ENCODE results near the gene TGFB1. TPM values are rescaled to one million over a fixed set of nuclear protein-coding genes. Genes with fewer than 3 reads are reported as not detected.

TGFB1 gene
- polyA plus RNA-seq, 1 donor from 2014 or later = not detected

GRCh38 chr19:41320185-41320518 lies 33.6 kb downstream of the TGFB1 start:
- no peak overlapping the region for H3K4me3 ChIP-seq (ENCODE audit: low read length)
- no peaks in the 10 kb centered on the region for H3K27me3 ChIP-seq (ENCODE audit: insufficient read depth, low read depth, low read length)
- no peaks in the 10 kb centered on the region for H4K20me1 ChIP-seq (ENCODE audit: insufficient read depth)
- H3K9ac ChIP-seq (ENCODE audit: low read length) = no peak overlapping the region
- H3F3A ChIP-seq (ENCODE audit: insufficient read depth, low read length, poor library complexity, severe bottlenecking) = no peaks in the 10 kb centered on the region
- no peak overlapping the region for H3K4me2 ChIP-seq (ENCODE audit: low read length)
- no peak overlapping the region for H3K27ac ChIP-seq (ENCODE audit: low read length)
- H3K36me3 ChIP-seq (ENCODE audit: insufficient read depth, low read length) = peaks cover 6% of the 10 kb centered on the region
- no peaks in the 10 kb centered on the region for H3K9me2 ChIP-seq (ENCODE audit: insufficient read depth, low read length)
- H3K79me2 ChIP-seq (replicated peaks; ENCODE audit: insufficient read depth, low read length) = no peaks in the 10 kb centered on the region
- H2AFZ ChIP-seq (ENCODE audit: low read depth, low read length) = no peak overlapping the region
- no peaks in the 10 kb centered on the region for H3K9me3 ChIP-seq (ENCODE audit: low read length)
- TF ChIP-seq EZH2 (IDR thresholded peaks at IDR 0.05; ENCODE audit: borderline replicate concordance, insufficient read depth, low read length, poor library complexity, severe bottlenecking) (no peak), EP300 (conservative IDR thresholded peaks at IDR 0.05; ENCODE audit: poor library complexity, severe bottlenecking) (no peak), RAD21 (conservative IDR thresholded peaks at IDR 0.05) (no peak), SMC3 (conservative IDR thresholded peaks at IDR 0.05; ENCODE audit: poor library complexity) (no peak), TAF1 (IDR thresholded peaks at IDR 0.05; ENCODE audit: low read depth) (no peak), MXI1 (conservative IDR thresholded peaks at IDR 0.05; ENCODE audit: poor library complexity, severe bottlenecking) (no peak), POLR2AphosphoS5 (IDR thresholded peaks at IDR 0.05) (no peak)
- TF ChIP-seq, protein P1, sequence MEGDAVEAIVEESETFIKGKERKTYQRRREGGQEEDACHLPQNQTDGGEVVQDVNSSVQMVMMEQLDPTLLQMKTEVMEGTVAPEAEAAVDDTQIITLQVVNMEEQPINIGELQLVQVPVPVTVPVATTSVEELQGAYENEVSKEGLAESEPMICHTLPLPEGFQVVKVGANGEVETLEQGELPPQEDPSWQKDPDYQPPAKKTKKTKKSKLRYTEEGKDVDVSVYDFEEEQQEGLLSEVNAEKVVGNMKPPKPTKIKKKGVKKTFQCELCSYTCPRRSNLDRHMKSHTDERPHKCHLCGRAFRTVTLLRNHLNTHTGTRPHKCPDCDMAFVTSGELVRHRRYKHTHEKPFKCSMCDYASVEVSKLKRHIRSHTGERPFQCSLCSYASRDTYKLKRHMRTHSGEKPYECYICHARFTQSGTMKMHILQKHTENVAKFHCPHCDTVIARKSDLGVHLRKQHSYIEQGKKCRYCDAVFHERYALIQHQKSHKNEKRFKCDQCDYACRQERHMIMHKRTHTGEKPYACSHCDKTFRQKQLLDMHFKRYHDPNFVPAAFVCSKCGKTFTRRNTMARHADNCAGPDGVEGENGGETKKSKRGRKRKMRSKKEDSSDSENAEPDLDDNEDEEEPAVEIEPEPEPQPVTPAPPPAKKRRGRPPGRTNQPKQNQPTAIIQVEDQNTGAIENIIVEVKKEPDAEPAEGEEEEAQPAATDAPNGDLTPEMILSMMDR (IDR thresholded peaks at IDR 0.05; ENCODE audit: poor library complexity, severe bottlenecking) = no peak
- TF ChIP-seq, protein P2, sequence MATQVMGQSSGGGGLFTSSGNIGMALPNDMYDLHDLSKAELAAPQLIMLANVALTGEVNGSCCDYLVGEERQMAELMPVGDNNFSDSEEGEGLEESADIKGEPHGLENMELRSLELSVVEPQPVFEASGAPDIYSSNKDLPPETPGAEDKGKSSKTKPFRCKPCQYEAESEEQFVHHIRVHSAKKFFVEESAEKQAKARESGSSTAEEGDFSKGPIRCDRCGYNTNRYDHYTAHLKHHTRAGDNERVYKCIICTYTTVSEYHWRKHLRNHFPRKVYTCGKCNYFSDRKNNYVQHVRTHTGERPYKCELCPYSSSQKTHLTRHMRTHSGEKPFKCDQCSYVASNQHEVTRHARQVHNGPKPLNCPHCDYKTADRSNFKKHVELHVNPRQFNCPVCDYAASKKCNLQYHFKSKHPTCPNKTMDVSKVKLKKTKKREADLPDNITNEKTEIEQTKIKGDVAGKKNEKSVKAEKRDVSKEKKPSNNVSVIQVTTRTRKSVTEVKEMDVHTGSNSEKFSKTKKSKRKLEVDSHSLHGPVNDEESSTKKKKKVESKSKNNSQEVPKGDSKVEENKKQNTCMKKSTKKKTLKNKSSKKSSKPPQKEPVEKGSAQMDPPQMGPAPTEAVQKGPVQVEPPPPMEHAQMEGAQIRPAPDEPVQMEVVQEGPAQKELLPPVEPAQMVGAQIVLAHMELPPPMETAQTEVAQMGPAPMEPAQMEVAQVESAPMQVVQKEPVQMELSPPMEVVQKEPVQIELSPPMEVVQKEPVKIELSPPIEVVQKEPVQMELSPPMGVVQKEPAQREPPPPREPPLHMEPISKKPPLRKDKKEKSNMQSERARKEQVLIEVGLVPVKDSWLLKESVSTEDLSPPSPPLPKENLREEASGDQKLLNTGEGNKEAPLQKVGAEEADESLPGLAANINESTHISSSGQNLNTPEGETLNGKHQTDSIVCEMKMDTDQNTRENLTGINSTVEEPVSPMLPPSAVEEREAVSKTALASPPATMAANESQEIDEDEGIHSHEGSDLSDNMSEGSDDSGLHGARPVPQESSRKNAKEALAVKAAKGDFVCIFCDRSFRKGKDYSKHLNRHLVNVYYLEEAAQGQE (IDR thresholded peaks at IDR 0.05; ENCODE audit: borderline replicate concordance) = no peak

- no peak overlapping the region for H3K4me3 ChIP-seq (ENCODE audit: low read length)
- TF ChIP-seq POLR2AphosphoS5 (IDR thresholded peaks at IDR 0.05) (no peak), EZH2 (IDR thresholded peaks at IDR 0.05; ENCODE audit: borderline replicate concordance, insufficient read depth, low read length, poor library complexity, severe bottlenecking) (no peak), RAD21 (conservative IDR thresholded peaks at IDR 0.05) (no peak), SMC3 (conservative IDR thresholded peaks at IDR 0.05; ENCODE audit: poor library complexity) (no peak), EP300 (conservative IDR thresholded peaks at IDR 0.05; ENCODE audit: poor library complexity, severe bottlenecking) (no peak), TAF1 (IDR thresholded peaks at IDR 0.05; ENCODE audit: low read depth) (no peak), MXI1 (conservative IDR thresholded peaks at IDR 0.05; ENCODE audit: poor library complexity, severe bottlenecking) (no peak)
- TF ChIP-seq, protein P2 (IDR thresholded peaks at IDR 0.05; ENCODE audit: borderline replicate concordance) = no peak
- TF ChIP-seq, protein P1 (IDR thresholded peaks at IDR 0.05; ENCODE audit: poor library complexity, severe bottlenecking) = no peak
- no peak overlapping the region for H3K9ac ChIP-seq (ENCODE audit: low read length)
- no peaks in the 10 kb centered on the region for H3K9me2 ChIP-seq (ENCODE audit: insufficient read depth, low read length)
- H2AFZ ChIP-seq (ENCODE audit: low read depth, low read length) = no peak overlapping the region
- no peaks in the 10 kb centered on the region for H3K79me2 ChIP-seq (replicated peaks; ENCODE audit: insufficient read depth, low read length)
- no peaks in the 10 kb centered on the region for H3K27me3 ChIP-seq (ENCODE audit: insufficient read depth, low read depth, low read length)
- no peaks in the 10 kb centered on the region for H4K20me1 ChIP-seq (ENCODE audit: insufficient read depth)
- H3K9me3 ChIP-seq (ENCODE audit: low read length) = no peaks in the 10 kb centered on the region
- no peaks in the 10 kb centered on the region for H3F3A ChIP-seq (ENCODE audit: insufficient read depth, low read length, poor library complexity, severe bottlenecking)
- H3K4me2 ChIP-seq (ENCODE audit: low read length) = no peak overlapping the region
- no peak overlapping the region for H3K27ac ChIP-seq (ENCODE audit: low read length)
- peaks cover 6% of the 10 kb centered on the region for H3K36me3 ChIP-seq (ENCODE audit: insufficient read depth, low read length)
Measured at GRCh38 chr19:41319500-41320184, 34.1 kb downstream of the TGFB1 start.

Data from neural cell (in vitro differentiated cells).